K562 (cell line): ENCODE measurements around the gene TRPC3. TPM values are rescaled to one million over a fixed set of nuclear protein-coding genes. Genes with fewer than 3 reads are reported as not detected.

Experiments used
- BHLHE40 ChIP-seq: IDR thresholded peaks from 2 replicates; pipeline ENCODE4 v1.6.1; 2011; ENCODE audit warnings: low read length, improper control_type of control experiment
- CBX2 ChIP-seq: fragments of 200-600 bp; sonication (generic); IDR thresholded peaks from one replicate; pipeline ENCODE4 v1.6.1; 2012; ENCODE audit warnings: mild to moderate bottlenecking, low read length, inconsistent platforms; ENCODE audit not compliant: insufficient read depth, poor library complexity, severe bottlenecking
- CREM ChIP-seq: IDR thresholded peaks from 2 replicates; pipeline ENCODE4 v1.6.1; 2014; ENCODE audit warnings: antibody characterized with exemption, low read depth
- CXXC5 ChIP-seq: fragments of 250-450 bp; sonication (Bioruptor Pico); IDR thresholded peaks from 2 replicates; pipeline ENCODE4 v1.8.0; 2022; ENCODE audit warnings: inconsistent platforms, mild to moderate bottlenecking, moderate library complexity
- E2F6 ChIP-seq, 2 experiments: IDR thresholded peaks; 2 replicates each; pipeline ENCODE4 v1.6.1; 2011; ENCODE audit warnings: borderline replicate concordance in 1 of 2, control low read depth in 1 of 2, low read depth in 1 of 2, low read length in 1 of 2, mild to moderate bottlenecking in 1 of 2, mixed read lengths in 1 of 2, moderate library complexity in 1 of 2; ENCODE audit not compliant: insufficient read depth in 1 of 2, insufficient read length in 1 of 2, poor library complexity in 1 of 2, severe bottlenecking in 1 of 2; ENCODE audit errors: extremely low read depth in 1 of 2
- FOSL1 ChIP-seq: fragments of 200-800 bp; sonication (Bioruptor generic); conservative IDR thresholded peaks from 2 replicates; pipeline ENCODE4 v1.6.1; 2016; ENCODE audit warnings: missing genetic modification characterization, missing compliant biosample characterization
- ID3 ChIP-seq, 2 experiments: fragments of 250-450 bp in 1 of 2; fragments of 450-650 bp in 1 of 2; sonication (Bioruptor Pico) in 1 of 2; IDR thresholded peaks; 2 replicates each; pipeline versions ENCODE4 v1.6.1 to v1.8.0; 2016 to 2021; ENCODE audit warnings: mild to moderate bottlenecking in 2 of 2, moderate library complexity in 2 of 2, missing compliant biosample characterization in 1 of 2, missing genetic modification characterization in 1 of 2
- L3MBTL2 ChIP-seq: fragments of 450-650 bp; IDR thresholded peaks from 2 replicates; pipeline ENCODE4 v1.6.1; 2016; ENCODE audit warnings: mild to moderate bottlenecking, moderate library complexity
- NFYB ChIP-seq: IDR thresholded peaks from 2 replicates; pipeline ENCODE4 v1.6.1; 2011; ENCODE audit warnings: mild to moderate bottlenecking, moderate library complexity; ENCODE audit not compliant: insufficient read length; ENCODE audit errors: extremely low read depth
- RBM39 ChIP-seq: fragments of 200-400 bp; formaldehyde crosslinking; optimal IDR thresholded peaks from 2 replicates; pipeline ENCODE3; 2018; ENCODE audit warnings: low read depth, low read length
- STAG1 ChIP-seq: sonication (generic); formaldehyde crosslinking; IDR thresholded peaks from 2 replicates; pipeline ENCODE4 v1.5.0; 2020; ENCODE audit warnings: missing genetic modification reagents, borderline replicate concordance
- TEAD1 ChIP-seq, 2 experiments: fragments of 450-650 bp in 1 of 2; sonication (generic) in 1 of 2; formaldehyde crosslinking; IDR thresholded peaks; 2 replicates each; pipeline versions ENCODE4 v1.4.0 to v1.8.0; 2020 to 2022; ENCODE audit warnings: mild to moderate bottlenecking in 2 of 2, missing genetic modification reagents in 1 of 2
- XRCC3 ChIP-seq: fragments of 450-650 bp; IDR thresholded peaks from 2 replicates; pipeline ENCODE4 v1.6.1; 2017; ENCODE audit warnings: mild to moderate bottlenecking, moderate library complexity
- ZBTB40 ChIP-seq, 2 experiments: fragments of 450-650 bp in 1 of 2; sonication (generic) in 1 of 2; formaldehyde crosslinking in 1 of 2; IDR thresholded peaks; 2 replicates each; pipeline versions ENCODE4 v1.7.1 to v1.9.0; 2016 to 2022; ENCODE audit warnings: inconsistent platforms in 1 of 2, mild to moderate bottlenecking in 1 of 2, missing genetic modification reagents in 1 of 2
- polyA plus RNA-seq, 8 experiments: library from polyadenylated mRNA; depleted of rRNA in 4 of 8; stranded (reverse) in 5 of 8; unstranded in 3 of 8; fragments of >200 nt; fragmentation: Nextera tagmentation in 2 of 8; fragmentation: Illumina TruSeq in 1 of 8; extraction: Ambion mirVana in 2 of 8; extraction: Trizol in 1 of 8; gene quantifications; 2 replicates each; pipeline versions ENCODE4 v1.2.1 to v1.2.3, GENCODE V29; 2011 to 2014; ENCODE audit warnings: inconsistent platforms in 1 of 8, missing spikeins in 1 of 8
- total RNA-seq, 7 experiments: library from RNA; depleted of rRNA in 6 of 7; stranded (reverse); fragments of >200 nt in 6 of 7; fragmentation: Illumina TruSeq in 2 of 7; extraction: Trizol in 2 of 7; gene quantifications; 2 replicates each; pipeline versions ENCODE4 v1.2.1 to v1.2.3, GENCODE V29; 2011 to 2021; ENCODE audit warnings: low replicate concordance in 1 of 7

TRPC3 gene
- total and polyA plus RNA-seq, 9 of the 15 experiments (the other 6 are each of a cell fraction or from before 2014, with no cell fraction given) = 0.01 to 0.27 (median 0.11) TPM

- TF ChIP-seq ID3 (CRISPR knock-in tag; IDR thresholded peaks at IDR 0.05) (no peak), ID3 (tag; IDR thresholded peaks at IDR 0.05) (no peak), CXXC5 (CRISPR knock-in tag) (peak; percentile 26), ZBTB40 (IDR thresholded peaks at IDR 0.05) (peak; percentile 79), ZBTB40 (CRISPR knock-in tag; IDR thresholded peaks at IDR 0.05) (no peak; the same call in 1 of the 2 replicates), NFYB (peak; percentile 82), XRCC3 (no peak), CREM (0 out of 2 replicates have a peak, but pooled peaks have one; percentile 9), STAG1 (CRISPR knock-in tag) (no peak), L3MBTL2 (0 out of 2 replicates have a peak, but pooled peaks have one; percentile 21), FOSL1 (tag) (peak; percentile 70), RBM39 (no peak), CBX2 (no peak), E2F6 (IDR thresholded peaks at IDR 0.05; ENCODE audit: borderline replicate concordance in 1 of 2, extremely low read depth in 1 of 2, insufficient read depth in 1 of 2, insufficient read length in 1 of 2, low read depth in 1 of 2, low read length in 1 of 2, poor library complexity in 1 of 2, severe bottlenecking in 1 of 2) (peak in 1 of 2 experiments; percentile 81), TEAD1 (CRISPR knock-in tag; IDR thresholded peaks at IDR 0.05) (no peak), BHLHE40 (peak; percentile 75)
These were observed 37.9 kb upstream of the TRPC3 start (continued) for GRCh38 chr4:121989715-121990114.
